IPS-18a (cell line): ENCODE data around the gene GATA3.
"Not testable (repeated sequence)": the region's sequence is repeated elsewhere in the genome, so short reads cannot be mapped to it uniquely, and the experiment has no call there.

Source experiments
- H3K27ac ChIP-seq: one replicate; pipeline ENCODE4 v1.5.1; 2013; ENCODE audit warnings: low read length
- H3K27me3 ChIP-seq: one replicate; pipeline ENCODE4 v1.6.1; 2013; ENCODE audit warnings: mild to moderate bottlenecking, low read length; ENCODE audit not compliant: control insufficient read depth, insufficient read depth
- H3K36me3 ChIP-seq: one replicate; pipeline ENCODE4 v1.6.1; 2013; ENCODE audit warnings: low read depth, low read length; ENCODE audit not compliant: control insufficient read depth
- H3K4me1 ChIP-seq: one replicate; pipeline ENCODE4 v1.6.1; 2013; ENCODE audit warnings: low read depth, low read length; ENCODE audit not compliant: control insufficient read depth
- H3K4me3 ChIP-seq: one replicate; pipeline ENCODE4 v1.5.1; 2013; ENCODE audit warnings: low read length
- H3K9ac ChIP-seq: one replicate; pipeline ENCODE4 v1.6.1; 2013; ENCODE audit warnings: mild to moderate bottlenecking, low read length, moderate library complexity
- H3K9me3 ChIP-seq: one replicate; pipeline ENCODE4 v1.6.1; 2013; ENCODE audit warnings: low read depth, low read length; ENCODE audit not compliant: control insufficient read depth

Gene GATA3

GRCh38 chr10:8054494-8055407, at the start of gene GATA3:
Gene GATA3, plus strand, starts transcription at chr10:8054688. Its CDS starts 968 bp downstream, at chr10:8055656.
- Histone ChIP-seq H3K9ac (no peak within 1 kb of the TSS), H3K4me1 (peaks cover 43% of the 10 kb centered on the region), H3K27ac (no peak within 1 kb of the TSS), H3K27me3 (peaks cover 99% of the 10 kb centered on the region), H3K9me3 (no peaks in the 10 kb centered on the region), H3K36me3 (no peaks in the 10 kb centered on the region), H3K4me3 (peak within 1 kb of the TSS; percentile 46)

GRCh38 chr10:8006274-8006999, 48.1 kb upstream of the GATA3 start:
- Histone ChIP-seq H3K9me3 (peaks cover 10% of the 10 kb centered on the region), H3K36me3 (no peaks in the 10 kb centered on the region), H3K9ac (no peak overlapping the region), H3K27ac (no peak overlapping the region), H3K4me1 (no peaks in the 10 kb centered on the region), H3K27me3 (no peaks in the 10 kb centered on the region), H3K4me3 (no peak overlapping the region)

- Histone ChIP-seq H3K36me3 (no peaks in the 10 kb centered on the region), H3K27ac (no peak overlapping the region), H3K27me3 (no peaks in the 10 kb centered on the region), H3K4me1 (no peaks in the 10 kb centered on the region), H3K9me3 (peaks cover 10% of the 10 kb centered on the region), H3K4me3 (no peak overlapping the region), H3K9ac (no peak overlapping the region)
These were observed 45.5 kb upstream of the GATA3 start for GRCh38 chr10:8009031-8009430.

DNA sequence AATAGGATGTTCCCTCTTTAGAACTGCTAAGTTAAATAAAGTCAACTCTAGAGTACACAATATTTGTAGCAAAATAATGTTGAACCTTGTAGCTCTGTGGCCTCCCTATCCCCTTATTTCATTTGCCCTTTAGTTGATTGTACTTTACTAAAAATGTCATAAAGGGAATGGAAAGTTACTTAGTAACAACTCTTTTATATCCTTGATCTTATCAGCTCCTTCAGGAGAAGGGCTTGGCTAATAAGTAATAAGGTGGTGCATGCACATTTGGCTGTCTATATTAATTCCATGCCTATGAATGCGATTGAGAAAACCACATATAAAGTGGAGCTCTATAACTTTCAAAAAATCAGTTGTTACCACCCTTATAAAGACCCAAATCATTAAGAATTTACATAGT, 41.5 kb upstream of the GATA3 start:
- no peak overlapping the region for H3K9ac ChIP-seq
- H3K27me3 ChIP-seq = no peaks in the 10 kb centered on the region
- H3K4me1 ChIP-seq = peaks cover 9% of the 10 kb centered on the region
- H3K9me3 ChIP-seq = no peaks in the 10 kb centered on the region
- no peaks in the 10 kb centered on the region for H3K36me3 ChIP-seq
- H3K27ac ChIP-seq = no peak overlapping the region
- H3K4me3 ChIP-seq = no peak overlapping the region

- H3K9ac ChIP-seq = no peak overlapping the region
- H3K4me3 ChIP-seq = no peak overlapping the region
- H3K36me3 ChIP-seq = no peaks in the 10 kb centered on the region
- H3K4me1 ChIP-seq = peaks cover 9% of the 10 kb centered on the region
- H3K9me3 ChIP-seq = no peaks in the 10 kb centered on the region
- no peak overlapping the region for H3K27ac ChIP-seq
- no peaks in the 10 kb centered on the region for H3K27me3 ChIP-seq
These were observed 40.9 kb upstream of the GATA3 start for GRCh38 chr10:8013619-8014018.

DNA sequence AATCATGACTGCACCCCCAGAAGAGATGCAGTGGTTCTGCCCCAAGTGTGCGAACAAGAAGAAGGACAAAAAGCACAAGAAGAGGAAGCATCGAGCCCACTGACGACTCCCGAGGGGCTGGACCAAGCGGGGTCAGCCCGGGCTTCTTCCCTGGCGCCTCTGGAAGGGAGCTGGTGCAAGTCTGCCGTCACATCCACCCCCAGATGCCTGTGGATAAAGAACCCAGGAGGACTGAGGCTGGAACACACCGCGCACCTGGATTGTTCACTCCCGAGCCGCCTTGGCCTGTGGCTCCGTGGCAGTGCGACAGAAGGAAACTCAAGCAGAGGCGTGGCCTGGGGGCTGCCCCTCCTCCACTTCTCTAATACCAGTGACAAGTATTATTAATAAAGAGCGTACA, 39.8 kb upstream of the GATA3 start:
- Histone ChIP-seq H3K4me3 (no peak overlapping the region), H3K4me1 (peaks cover 9% of the 10 kb centered on the region), H3K27ac (no peak overlapping the region), H3K36me3 (no peaks in the 10 kb centered on the region), H3K27me3 (no peaks in the 10 kb centered on the region), H3K9ac (no peak overlapping the region), H3K9me3 (no peaks in the 10 kb centered on the region)

GRCh38 chr10:8017277-8017676, 37.2 kb upstream of the GATA3 start:
- H3K27me3 ChIP-seq = no peaks in the 10 kb centered on the region
- no peaks in the 10 kb centered on the region for H3K36me3 ChIP-seq
- no peak overlapping the region for H3K4me3 ChIP-seq
- H3K4me1 ChIP-seq = peaks cover 9% of the 10 kb centered on the region
- no peak overlapping the region for H3K9ac ChIP-seq
- no peaks in the 10 kb centered on the region for H3K9me3 ChIP-seq
- H3K27ac ChIP-seq = no peak overlapping the region

DNA sequence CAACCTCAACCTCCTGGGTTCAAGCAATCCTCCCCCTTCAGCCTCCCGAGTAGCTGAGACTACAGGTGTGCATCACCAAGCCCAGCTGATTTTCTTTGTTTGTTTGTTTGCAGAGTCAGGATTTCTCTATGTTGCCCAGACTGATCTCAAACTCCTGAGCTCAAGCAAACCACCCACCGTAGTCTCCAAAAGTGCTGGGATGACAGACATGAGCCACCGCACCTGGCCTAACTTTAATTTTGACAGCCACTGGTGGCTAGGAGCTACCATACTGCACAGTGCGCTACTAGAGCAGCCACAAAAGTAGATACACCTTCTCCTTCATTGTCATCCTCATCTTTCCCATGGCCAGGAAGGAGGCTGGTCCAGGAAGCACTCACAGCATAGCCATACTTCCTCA, 31.2 kb upstream of the GATA3 start:
- no peak overlapping the region for H3K9ac ChIP-seq
- H3K4me3 ChIP-seq = no peak overlapping the region
- no peaks in the 10 kb centered on the region for H3K4me1 ChIP-seq
- no peaks in the 10 kb centered on the region for H3K36me3 ChIP-seq
- no peaks in the 10 kb centered on the region for H3K9me3 ChIP-seq
- H3K27ac ChIP-seq = no peak overlapping the region
- no peaks in the 10 kb centered on the region for H3K27me3 ChIP-seq

- no peaks in the 10 kb centered on the region for H3K27me3 ChIP-seq
- H3K9me3 ChIP-seq = no peaks in the 10 kb centered on the region
- no peaks in the 10 kb centered on the region for H3K4me1 ChIP-seq
- H3K9ac ChIP-seq = no peak overlapping the region
- no peak overlapping the region for H3K27ac ChIP-seq
- no peaks in the 10 kb centered on the region for H3K36me3 ChIP-seq
- no peak overlapping the region for H3K4me3 ChIP-seq
These were observed 30.6 kb upstream of the GATA3 start for GRCh38 chr10:8023851-8024250.

DNA sequence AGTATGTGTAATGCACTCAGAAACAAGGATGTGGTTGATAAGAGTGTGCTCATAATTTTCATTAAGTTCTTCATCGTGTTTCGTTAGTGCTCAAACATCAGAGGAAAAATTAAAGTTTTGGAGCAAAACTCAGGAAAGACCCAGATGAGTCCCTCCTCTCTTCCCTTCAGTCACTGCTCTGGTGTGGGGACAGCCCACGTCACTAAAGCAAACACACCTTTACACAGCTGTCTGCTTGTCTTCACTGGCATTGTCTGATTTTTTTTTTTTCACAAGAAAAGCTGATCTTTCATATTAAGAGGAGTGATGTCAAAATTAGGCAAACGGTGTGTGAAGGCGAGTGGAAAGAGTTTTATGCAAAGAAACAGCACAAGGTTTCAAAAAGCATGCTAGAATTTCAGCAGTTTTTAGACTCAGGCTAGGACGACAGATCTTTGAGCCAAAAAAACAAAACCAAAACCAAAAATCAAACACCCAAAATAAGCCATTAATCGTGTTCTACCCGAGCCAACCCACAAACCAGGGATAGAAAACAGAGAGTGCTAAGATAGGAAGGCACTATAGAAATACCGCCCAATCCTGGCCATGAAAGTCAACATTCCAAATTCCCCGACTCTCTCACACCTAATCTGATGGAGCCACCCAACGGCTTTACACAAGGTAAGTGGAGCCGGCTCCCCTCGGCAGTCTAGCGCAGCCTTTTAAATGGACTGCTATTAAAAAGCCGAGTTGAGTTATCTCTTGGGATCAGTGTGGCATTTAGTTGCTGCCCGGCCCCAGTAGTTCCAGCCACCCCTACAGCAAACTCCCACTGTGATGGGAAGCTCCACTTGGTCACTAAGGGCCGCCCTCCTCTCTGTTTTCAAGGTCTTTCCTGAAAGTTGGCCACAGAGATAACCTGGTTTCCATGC, 27.9 kb upstream of the GATA3 start:
- H3K36me3 ChIP-seq = no peaks in the 10 kb centered on the region
- H3K27me3 ChIP-seq = peaks cover 12% of the 10 kb centered on the region
- no peaks in the 10 kb centered on the region for H3K4me1 ChIP-seq
- no peak overlapping the region for H3K4me3 ChIP-seq
- no peaks in the 10 kb centered on the region for H3K9me3 ChIP-seq
- no peak overlapping the region for H3K9ac ChIP-seq
- H3K27ac ChIP-seq = no peak overlapping the region

DNA sequence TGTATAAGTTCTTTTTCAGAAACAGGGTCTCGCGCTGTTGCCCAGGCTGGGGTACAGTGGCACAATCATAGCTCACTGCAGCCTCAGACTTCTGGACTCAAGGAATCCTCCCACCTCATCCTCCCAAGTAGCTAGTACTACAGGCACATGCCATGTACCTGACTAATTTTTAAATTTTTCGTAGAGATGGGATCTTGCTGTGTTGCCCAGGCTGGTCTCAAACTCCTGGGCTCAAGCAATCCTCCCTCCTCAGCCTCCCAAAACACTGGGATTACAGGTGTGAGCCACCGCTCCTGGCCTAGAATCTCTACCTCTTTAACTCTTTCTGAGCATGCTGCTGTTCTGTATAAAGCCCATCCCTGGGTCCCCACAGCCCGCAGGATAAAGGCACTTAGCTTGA, 23.3 kb upstream of the GATA3 start:
- H3K27me3 ChIP-seq = peaks cover 58% of the 10 kb centered on the region
- H3K9me3 ChIP-seq, H3K9ac ChIP-seq, H3K4me3 ChIP-seq, H3K27ac ChIP-seq, H3K4me1 ChIP-seq, H3K36me3 ChIP-seq: not testable (repeated sequence)
